ENCODE measurements around the gene RETREG3. TPM values are rescaled to one million over a fixed set of nuclear protein-coding genes. Genes with fewer than 3 reads are reported as not detected.
A peak's percentile ranks its signal among the peaks of the same experiment; 100 is the strongest.

Gene RETREG3
- polyA plus RNA-seq, 3 donors, result 43.1 to 44.1 (median 43.3) TPM

- DNase-seq (ENCODE audit: low read depth in 3 of 3, low spot score in 2 of 3), result no peak
These were observed 8.8 kb upstream of the RETREG3 start for GRCh38 chr17:42617956-42618431.

DNA sequence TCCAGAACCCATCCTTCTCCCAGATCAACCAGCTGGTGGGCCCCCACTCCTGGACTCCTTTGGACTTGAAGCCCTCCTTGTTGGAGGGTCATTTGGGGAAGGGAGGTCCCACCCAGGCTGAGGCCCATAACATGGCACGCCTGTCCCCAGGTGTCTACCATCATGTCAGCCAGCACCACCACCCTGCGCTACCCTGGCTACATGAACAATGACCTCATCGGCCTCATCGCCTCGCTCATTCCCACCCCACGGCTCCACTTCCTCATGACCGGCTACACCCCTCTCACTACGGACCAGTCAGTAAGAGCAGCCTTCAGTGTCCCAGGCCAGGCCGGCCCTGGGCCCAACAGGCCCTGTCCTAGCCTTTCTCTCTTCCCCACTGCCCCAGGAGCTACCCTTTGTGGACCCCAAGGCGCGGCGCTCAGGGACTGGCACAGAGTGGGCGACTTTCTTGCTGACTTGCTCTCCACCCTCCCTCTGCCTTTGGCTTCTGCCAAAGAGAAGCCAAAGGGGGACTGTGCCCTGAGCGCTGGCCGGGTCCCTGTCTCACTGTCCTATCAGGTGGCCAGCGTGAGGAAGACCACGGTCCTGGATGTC lies 4.6 kb upstream of the RETREG3 start:
- DNase-seq (ENCODE audit: low read depth in 3 of 3, low spot score in 2 of 3), result no peak

GRCh38 chr17:42612013-42612412 lies 2.8 kb upstream of the RETREG3 start:
- no peak for DNase-seq (ENCODE audit: low read depth in 3 of 3, low spot score in 2 of 3)

DNA sequence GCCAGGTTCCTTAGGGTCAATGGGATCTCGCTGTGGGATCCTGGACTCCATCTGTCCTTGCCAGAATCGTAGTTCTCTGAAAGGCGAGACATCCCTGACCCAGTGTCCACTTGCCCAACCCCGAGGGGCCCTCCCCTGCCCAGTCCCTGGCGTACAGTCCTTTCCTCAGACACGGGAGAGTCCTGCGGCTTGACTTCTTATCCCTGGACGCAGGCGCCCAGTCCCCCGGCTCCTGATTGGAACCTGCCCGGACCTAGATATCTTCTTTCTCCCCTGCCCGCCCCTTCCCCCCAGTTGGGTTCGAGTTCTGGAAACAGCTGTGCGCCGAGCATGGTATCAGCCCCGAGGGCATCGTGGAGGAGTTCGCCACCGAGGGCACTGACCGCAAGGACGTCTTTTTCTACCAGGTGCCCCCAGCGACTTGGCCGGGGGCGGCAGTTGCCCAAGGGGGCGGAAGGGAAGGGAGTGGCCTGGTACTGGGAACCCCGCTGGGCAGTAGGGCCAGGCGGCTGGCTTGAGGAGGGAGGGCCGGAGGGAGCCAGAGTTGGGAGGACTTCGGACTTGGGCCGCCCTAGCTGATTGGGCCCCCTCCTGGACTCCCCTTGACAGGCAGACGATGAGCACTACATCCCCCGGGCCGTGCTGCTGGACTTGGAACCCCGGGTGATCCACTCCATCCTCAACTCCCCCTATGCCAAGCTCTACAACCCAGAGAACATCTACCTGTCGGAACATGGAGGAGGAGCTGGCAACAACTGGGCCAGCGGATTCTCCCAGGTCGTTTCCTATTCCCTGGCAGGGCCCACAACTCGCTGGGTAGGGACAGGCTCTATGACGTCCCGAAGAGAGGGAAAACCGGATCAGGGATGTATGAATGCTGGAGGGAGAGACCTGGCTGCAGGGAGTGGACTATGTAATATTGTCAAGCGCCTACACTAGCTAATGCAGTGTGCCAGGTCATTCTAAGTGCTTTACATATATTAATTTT lies 934 bp upstream of the RETREG3 start:
- peak in 1 of 3 donors; percentile 21 for DNase-seq (ENCODE audit: low read depth in 3 of 3, low spot score in 2 of 3)

DNA sequence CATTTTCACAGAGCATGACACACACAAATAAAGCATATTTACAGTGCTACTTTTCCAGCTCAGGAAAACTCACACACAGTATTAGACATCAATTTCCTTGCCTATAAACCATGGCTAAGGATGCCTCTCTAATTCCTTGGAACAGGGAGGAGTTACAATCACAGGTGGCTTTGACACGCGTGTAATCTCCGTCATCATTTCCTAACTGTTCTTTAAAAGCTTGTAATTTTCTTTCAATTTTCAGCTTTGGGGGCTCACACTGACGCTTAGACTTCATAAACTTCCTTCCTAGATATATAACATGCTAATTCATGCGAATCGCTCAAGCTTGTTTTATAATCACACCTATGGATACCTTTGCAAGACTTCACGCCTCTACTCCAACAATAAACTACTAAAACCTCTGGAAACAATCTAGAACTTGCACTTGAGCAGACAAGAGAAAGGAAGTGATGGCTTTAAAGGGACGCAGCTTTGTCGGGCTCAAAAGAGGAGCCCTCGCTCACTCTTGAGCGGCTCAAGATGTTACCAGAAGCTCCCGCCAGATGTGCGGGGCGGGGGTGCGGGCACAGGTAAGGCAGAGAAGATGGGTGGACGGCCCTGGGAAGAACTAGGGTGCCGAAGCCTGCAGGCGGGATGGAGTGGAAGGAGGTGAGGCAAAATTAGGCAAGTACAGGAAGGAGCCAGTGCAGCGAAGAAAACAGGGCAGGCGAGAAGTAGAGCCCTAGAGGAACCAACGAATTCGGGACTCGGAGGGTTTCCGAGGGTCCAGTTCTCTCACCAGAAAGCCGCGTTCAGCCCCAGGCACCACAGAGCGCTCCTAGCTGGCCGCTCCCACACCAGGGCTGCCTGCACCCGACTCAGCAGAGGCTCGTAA lies 631 bp downstream of the RETREG3 start:
- peak in 1 of 3 donors; percentile 27 for DNase-seq (ENCODE audit: low read depth in 3 of 3, low spot score in 2 of 3)

GRCh38 chr17:42607769-42608168 lies 1.4 kb downstream of the RETREG3 start:
- DNase-seq (ENCODE audit: low read depth in 3 of 3, low spot score in 2 of 3), result no peak

GRCh38 chr17:42603318-42603717 lies 5.9 kb downstream of the RETREG3 start:
- DNase-seq (ENCODE audit: low read depth in 3 of 3, low spot score in 2 of 3), result no peak

DNA sequence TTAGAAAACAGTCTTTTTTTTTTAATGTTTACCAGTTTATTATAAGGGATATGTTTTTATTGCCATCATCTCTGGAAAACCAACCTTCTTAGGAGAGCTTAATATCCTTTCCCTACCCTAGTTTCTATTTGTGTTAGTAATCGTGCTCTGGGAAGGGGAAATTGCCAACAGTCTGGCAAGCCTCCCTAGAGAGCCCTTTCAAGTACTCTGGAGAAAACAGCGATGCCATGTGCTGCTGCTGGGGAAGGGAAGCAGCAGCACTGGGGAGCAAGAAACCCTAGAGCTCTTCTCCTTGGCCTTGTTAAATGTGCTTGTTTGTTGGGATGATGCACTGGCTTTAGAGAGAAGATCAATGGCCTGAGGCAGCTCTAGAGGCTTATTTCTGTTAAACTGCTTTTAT lies 10.3 kb downstream of the RETREG3 start:
- no peak for DNase-seq (ENCODE audit: low read depth in 3 of 3, low spot score in 2 of 3)

DNA sequence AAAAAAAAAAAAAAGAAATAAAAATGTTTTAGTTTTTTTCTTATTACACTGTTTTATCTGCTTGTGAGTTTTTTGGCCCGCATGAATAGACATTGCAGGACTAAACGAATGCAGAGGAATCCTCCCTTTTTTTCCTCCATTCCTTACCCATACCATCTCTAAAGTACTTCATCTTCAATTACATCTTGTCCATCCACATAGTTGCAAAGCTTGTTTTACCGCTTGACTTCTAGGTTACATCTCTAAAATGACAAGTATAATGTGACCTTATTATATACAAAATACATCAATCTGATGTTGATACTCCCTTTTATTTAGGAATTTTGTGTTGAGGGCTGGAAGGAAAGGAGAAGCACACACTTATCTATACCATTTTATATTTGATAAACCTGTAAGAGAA lies 12.8 kb downstream of the RETREG3 start:
- DNase-seq (ENCODE audit: low read depth in 3 of 3, low spot score in 2 of 3), result no peak

GRCh38 chr17:42591411-42591810 lies 17.8 kb downstream of the RETREG3 start:
- DNase-seq (ENCODE audit: low read depth in 3 of 3, low spot score in 2 of 3), result no peak

DNA sequence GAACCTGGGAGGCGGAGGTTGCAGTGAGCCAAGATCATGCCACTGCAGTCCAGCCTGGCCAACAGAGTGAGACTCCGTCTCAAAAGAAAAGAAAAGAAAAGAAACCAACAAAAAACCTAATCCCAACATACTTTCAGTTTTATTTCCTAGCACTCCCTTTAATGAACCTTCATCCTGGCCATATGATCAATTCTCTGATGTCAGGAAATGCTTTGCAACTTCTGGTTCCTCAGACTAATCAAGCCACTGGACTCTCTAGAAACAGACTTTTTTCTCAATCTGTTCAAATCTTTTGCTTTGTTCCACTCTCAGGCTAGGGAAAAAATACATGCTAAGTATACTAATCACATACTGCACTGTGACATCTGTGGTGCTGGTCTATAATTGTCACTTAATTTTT lies 18.3 kb downstream of the RETREG3 start:
- DNase-seq (ENCODE audit: low read depth in 3 of 3, low spot score in 2 of 3), result no peak

DNA sequence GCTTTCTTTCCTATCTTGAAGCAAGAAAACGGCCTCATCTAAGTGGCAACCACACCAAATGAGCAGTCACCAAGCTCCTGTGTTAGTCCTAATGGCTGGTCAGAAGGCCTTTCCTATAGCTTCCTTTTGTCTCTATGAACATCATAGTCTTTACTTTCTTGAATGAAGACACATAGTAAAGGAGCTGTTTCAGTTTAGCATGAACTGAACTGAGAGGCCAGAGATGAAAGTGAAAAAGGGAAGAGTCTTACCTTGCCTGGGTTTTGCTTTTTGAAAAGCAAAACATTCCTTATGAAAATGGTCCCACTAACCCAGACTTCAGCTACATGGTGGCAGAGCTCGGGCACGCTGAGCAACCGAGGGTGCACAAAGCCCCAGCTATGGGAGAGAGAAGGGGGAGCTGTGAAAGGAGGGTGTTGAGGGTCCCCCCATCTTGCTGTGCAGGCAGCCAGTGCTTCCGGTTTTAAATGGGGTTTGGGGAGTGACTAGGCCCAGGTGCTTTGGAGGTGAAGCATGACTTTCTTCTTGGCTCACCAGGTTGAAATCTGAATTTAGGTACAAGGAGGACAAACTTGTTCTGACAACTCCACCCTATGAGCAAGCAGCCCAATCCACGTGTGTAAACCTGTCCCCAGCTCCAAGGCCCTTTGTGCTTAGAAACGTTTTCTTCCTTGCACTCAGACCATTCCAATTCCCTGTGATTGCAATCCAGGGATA lies 22.5 kb downstream of the RETREG3 start:
- DNase-seq (ENCODE audit: low read depth in 3 of 3, low spot score in 2 of 3), result no peak

DNA sequence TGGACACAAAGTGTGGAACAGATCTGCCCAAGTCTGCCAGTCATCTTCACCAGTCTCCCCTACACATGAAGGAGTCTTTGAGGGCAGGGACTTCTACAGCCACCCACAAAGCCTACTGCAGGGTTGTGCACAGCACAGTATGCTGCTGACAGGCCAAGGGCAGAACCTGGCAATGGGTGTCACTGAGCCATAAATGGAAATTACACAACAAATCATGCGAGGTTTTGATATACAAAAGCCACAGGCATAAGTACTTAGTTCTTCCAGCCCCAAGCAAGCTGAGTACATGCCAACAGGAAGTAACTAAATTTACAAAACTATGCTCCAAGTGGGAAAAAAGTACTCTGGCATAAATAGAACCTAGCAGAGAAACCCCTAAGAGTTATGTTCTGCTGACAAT lies 23.8 kb downstream of the RETREG3 start:
- DNase-seq (ENCODE audit: low read depth in 3 of 3, low spot score in 2 of 3), result no peak

DNA sequence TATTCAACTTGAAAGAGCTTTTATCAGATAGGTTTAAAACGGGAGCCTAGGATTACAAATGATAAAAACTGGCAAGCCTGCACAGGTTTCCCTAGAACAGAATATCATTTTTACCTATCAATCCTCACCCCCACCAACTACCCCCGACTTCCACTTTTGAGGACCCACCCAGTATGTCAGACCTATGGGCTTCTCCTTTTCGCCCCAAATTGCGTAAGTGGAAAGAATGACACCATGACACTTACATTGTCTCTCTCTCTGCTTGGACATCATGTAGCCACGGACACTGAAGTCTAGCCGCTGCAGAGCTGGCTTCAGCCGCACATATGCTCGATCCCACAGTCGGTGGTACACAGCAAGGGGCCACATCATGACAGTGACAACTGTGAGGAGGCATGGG lies 24.3 kb downstream of the RETREG3 start:
- no peak for DNase-seq (ENCODE audit: low read depth in 3 of 3, low spot score in 2 of 3)

DNA sequence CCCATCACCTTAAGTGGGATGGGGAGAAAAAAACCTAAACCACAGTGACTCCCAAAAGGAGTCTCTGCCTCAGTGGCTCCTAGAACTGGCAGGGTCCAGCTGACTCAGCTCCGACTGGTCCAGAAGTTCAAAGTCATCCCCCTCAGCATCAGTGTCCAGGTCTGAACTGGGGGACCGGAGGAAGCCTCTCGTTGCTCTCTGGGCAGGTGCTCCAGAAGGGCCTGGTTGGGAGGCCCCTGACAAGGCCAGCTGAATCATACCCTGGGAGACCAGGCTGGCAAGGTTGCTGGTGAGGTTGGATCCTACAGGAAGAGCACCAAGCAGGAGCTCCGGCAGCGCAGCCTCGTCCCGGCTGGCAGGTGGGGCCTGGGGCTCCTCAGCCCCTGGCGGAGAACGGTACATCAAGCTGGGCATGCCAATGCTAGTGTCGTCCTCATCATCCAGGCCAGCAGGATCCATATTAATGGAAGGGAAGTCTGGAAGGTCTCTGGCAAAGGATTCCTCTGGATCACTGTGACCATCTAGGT lies 27.4 kb downstream of the RETREG3 start:
- DNase-seq (ENCODE audit: low read depth in 3 of 3, low spot score in 2 of 3), result no peak

DNA sequence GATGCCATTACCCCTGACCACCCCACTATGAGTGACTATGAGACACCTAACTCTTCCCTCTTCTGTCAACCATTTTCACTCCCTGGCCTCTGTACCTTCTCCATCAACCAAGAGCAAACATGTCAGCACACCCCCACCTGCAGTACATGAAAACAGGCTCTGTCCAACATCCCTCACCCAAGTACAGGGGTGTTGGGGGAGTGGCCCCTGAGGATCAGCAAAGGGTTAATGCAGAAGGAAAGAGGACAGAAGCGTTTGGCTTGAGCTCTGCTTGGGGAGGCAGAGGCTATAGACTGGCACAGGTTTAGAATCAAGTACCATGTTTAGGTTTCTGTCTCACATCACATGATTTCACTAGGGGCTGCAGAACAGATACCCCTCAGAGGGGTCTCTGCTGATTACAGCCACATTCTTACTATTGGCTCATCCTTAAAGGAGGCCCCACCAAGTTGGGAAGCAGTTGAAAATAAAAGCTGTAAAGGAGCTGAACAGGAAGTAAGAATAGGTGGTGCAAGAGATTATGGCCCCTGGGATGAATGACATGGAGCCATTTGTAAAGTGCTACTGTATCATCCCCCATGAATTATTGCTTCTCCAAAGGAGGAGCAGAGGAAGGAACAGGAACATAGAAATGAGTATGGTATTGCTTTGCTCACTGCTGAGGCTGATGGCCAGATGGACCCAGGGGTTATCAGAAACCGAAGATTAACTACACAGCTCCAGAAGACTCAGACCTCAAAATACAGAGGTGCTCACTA lies 29.2 kb downstream of the RETREG3 start:
- DNase-seq (ENCODE audit: low read depth in 3 of 3, low spot score in 2 of 3), result no peak

GRCh38 chr17:42578282-42578869 lies 30.8 kb downstream of the RETREG3 start:
- DNase-seq (ENCODE audit: low read depth in 3 of 3, low spot score in 2 of 3), result peak in 1 of 3 donors; percentile 76

- peak in 2 of 3 donors; percentile 83 to 86 for DNase-seq (ENCODE audit: low read depth in 3 of 3, low spot score in 2 of 3)
These were observed 31.5 kb downstream of the RETREG3 start, which contains the start of gene PSMC3IP for GRCh38 chr17:42577532-42578281. PSMC3IP (minus strand) TSS chr17:42577729; CDS start chr17:42577686, 43 bp downstream.

Measured in right renal cortex interstitium (tissue), 3 donors.